GM23338 (cell line): ENCODE data around the gene CACNA1G. TPM values are rescaled to one million over a fixed set of nuclear protein-coding genes. Genes with fewer than 3 reads are reported as not detected.

Source experiments
- ATAC-seq: fragments of 200-7000 bp; cut with Tn5 transposase; 3 replicates; pipeline ENCODE4 v1.9.1; 2020
- DNase-seq: peaks from one replicate; pipeline ENCODE4 v3.0.0-alpha.2; 2015; ENCODE audit warnings: low spot score
- H2AFZ ChIP-seq: fragments of 200-600 bp; sonication (generic); 2 replicates; pipeline ENCODE4 v1.8.0; 2016; ENCODE audit warnings: antibody characterized with exemption, mild to moderate bottlenecking, moderate library complexity
- H3F3A ChIP-seq: fragments of 200-600 bp; sonication (generic); replicated peaks from 2 replicates; pipeline ENCODE4 v1.8.0; 2017; ENCODE audit warnings: antibody characterized with exemption, mixed run types, low read depth
- H3K27ac ChIP-seq: fragments of 200-600 bp; sonication (generic); 2 replicates; pipeline ENCODE4 v1.6.1; 2016; ENCODE audit warnings: low read depth
- H3K27me3 ChIP-seq: fragments of 200-600 bp; sonication (generic); 2 replicates; pipeline ENCODE4 v1.8.0; 2016; ENCODE audit warnings: mild to moderate bottlenecking, mixed run types, moderate library complexity; ENCODE audit not compliant: insufficient read depth
- H3K36me3 ChIP-seq: fragments of 200-600 bp; sonication (generic); 2 replicates; pipeline ENCODE4 v1.8.0; 2016; ENCODE audit warnings: mild to moderate bottlenecking; ENCODE audit not compliant: insufficient read depth
- H3K4me1 ChIP-seq: fragments of 200-600 bp; sonication (generic); 2 replicates; pipeline ENCODE4 v1.8.0; 2016; ENCODE audit warnings: mild to moderate bottlenecking, moderate library complexity; ENCODE audit not compliant: insufficient read depth
- H3K4me2 ChIP-seq: fragments of 200-600 bp; sonication (generic); 2 replicates; pipeline ENCODE4 v1.7.1; 2017; ENCODE audit warnings: mixed run types
- H3K4me3 ChIP-seq: fragments of 200-600 bp; sonication (generic); 2 replicates; pipeline ENCODE4 v1.6.1; 2016; ENCODE audit warnings: mixed run types
- H3K79me2 ChIP-seq: fragments of 200-600 bp; sonication (generic); replicated peaks from 2 replicates; pipeline ENCODE4 v1.8.0; 2017; ENCODE audit warnings: mild to moderate bottlenecking; ENCODE audit not compliant: insufficient read depth
- H3K9me2 ChIP-seq: fragments of 200-600 bp; sonication (generic); 2 replicates; pipeline ENCODE4 v1.8.0; 2017; ENCODE audit not compliant: insufficient read depth
- H4K20me1 ChIP-seq: fragments of 200-600 bp; sonication (generic); replicated peaks from 2 replicates; pipeline ENCODE4 v1.8.0; 2017; ENCODE audit warnings: mild to moderate bottlenecking; ENCODE audit not compliant: insufficient read depth
- H3K27ac Mint-ChIP-seq: 2 replicates; pipeline ENCODE4 v1.8.0; 2020; ENCODE audit warnings: inconsistent platforms, mild to moderate bottlenecking, moderate library complexity, mixed read lengths
- H3K27me3 Mint-ChIP-seq: 3 replicates; pipeline ENCODE4 v1.8.0; 2022; ENCODE audit warnings: low read depth, mild to moderate bottlenecking, moderate library complexity, mixed read lengths, inconsistent platforms; ENCODE audit not compliant: insufficient read depth, poor library complexity
- H3K36me3 Mint-ChIP-seq: 3 replicates; pipeline ENCODE4 v1.8.0; 2021; ENCODE audit warnings: low read depth, mild to moderate bottlenecking, inconsistent platforms, moderate library complexity, mixed read lengths
- H3K4me1 Mint-ChIP-seq: 3 replicates; pipeline ENCODE4 v1.8.0; 2020; ENCODE audit warnings: mild to moderate bottlenecking, inconsistent platforms, mixed read lengths
- H3K4me3 Mint-ChIP-seq: 3 replicates; pipeline ENCODE4 v1.8.0; 2021; ENCODE audit warnings: moderate library complexity, mild to moderate bottlenecking, inconsistent platforms, mixed read lengths
- H3K9me3 Mint-ChIP-seq: 3 replicates; pipeline ENCODE4 v1.8.0; 2020; ENCODE audit warnings: moderate library complexity, mild to moderate bottlenecking, inconsistent platforms, mixed read lengths
- EZH2 ChIP-seq: fragments of 200-600 bp; sonication (generic); IDR thresholded peaks from one replicate; pipeline ENCODE4 v1.8.0; 2017; ENCODE audit warnings: antibody characterized with exemption, mild to moderate bottlenecking, low read depth; ENCODE audit not compliant: unreplicated experiment
- EZH2phosphoT487 ChIP-seq: fragments of 200-600 bp; sonication (generic); IDR thresholded peaks from one replicate; pipeline ENCODE4 v1.8.1; 2018; ENCODE audit warnings: antibody characterized with exemption; ENCODE audit not compliant: unreplicated experiment
- JUNB ChIP-seq: IDR thresholded peaks from one replicate; pipeline ENCODE4 v1.6.1; 2016; ENCODE audit warnings: antibody characterized with exemption; ENCODE audit not compliant: unreplicated experiment
- NANOG ChIP-seq: IDR thresholded peaks from 2 replicates; pipeline ENCODE4 v1.6.1; 2016; ENCODE audit warnings: antibody characterized with exemption, borderline replicate concordance
- STAT1 ChIP-seq: IDR thresholded peaks from one replicate; pipeline ENCODE4 v1.6.1; 2016; ENCODE audit warnings: antibody characterized with exemption; ENCODE audit not compliant: unreplicated experiment
- polyA plus RNA-seq: library from polyadenylated mRNA; unstranded; fragments of >200 nt; fragmentation: Nextera tagmentation; extraction: Ambion mirVana; gene quantifications from 2 replicates; pipeline ENCODE4 v1.2.1, GENCODE V29; 2016
- total RNA-seq: library from RNA; depleted of rRNA; stranded (reverse); fragments of >200 nt; shearing (Covaris generic); gene quantifications from 2 replicates; pipeline ENCODE4 v1.2.3, GENCODE V29; 2014
- TF ChIP-seq, protein P1 (sequence below): IDR thresholded peaks from 2 replicates; pipeline ENCODE4 v1.6.1; 2016; ENCODE audit warnings: antibody characterized with exemption
- TF ChIP-seq, protein P2 (sequence below): IDR thresholded peaks from one replicate; pipeline ENCODE4 v1.6.1; 2018; ENCODE audit warnings: antibody characterized with exemption; ENCODE audit not compliant: unreplicated experiment
- TF ChIP-seq, protein P3 (sequence below): fragments of 250-450 bp; sonication (Bioruptor Pico); IDR thresholded peaks from 2 replicates; pipeline ENCODE4 v1.5.0; 2020; ENCODE audit warnings: mild to moderate bottlenecking, moderate library complexity

CACNA1G gene
- total and polyA plus RNA-seq, 2 experiments from 2014 or later, result 1.4 to 5.1 TPM

DNA sequence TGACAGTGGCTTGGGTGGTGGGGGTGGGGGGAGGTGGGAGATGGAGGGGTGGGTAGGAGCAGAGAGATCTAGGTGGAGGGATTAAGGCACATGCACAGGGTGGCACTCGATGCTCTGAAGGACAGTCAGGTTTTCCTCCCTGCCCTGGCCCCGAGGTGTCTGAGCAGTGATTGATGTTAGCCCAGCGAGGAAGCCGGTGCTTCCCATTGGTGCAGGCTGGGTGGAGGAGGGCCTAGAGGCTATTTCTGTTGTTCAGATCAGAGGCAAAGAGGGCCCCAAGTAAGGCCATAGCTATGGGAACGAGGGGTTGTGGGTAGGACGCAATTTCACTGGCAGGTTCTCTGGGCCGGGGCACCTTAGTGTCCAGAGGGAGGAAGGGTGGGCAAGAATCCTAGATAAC is 23.1 kb downstream of the CACNA1G start:
- no peak overlapping the region; the same call in 1 of the 2 replicates for H3K27ac Mint-ChIP-seq
- Histone ChIP-seq H3K79me2 (no peaks in the 10 kb centered on the region), H3K4me1 (no peaks in the 10 kb centered on the region; the same call in 1 of the 2 replicates), H3K9me2 (no peaks in the 10 kb centered on the region), H3K27ac (no peak overlapping the region), H3K27me3 (no peaks in the 10 kb centered on the region), H3K36me3 (no peaks in the 10 kb centered on the region), H3F3A (no peaks in the 10 kb centered on the region), H2AFZ (no peak overlapping the region), H3K4me3 (no peak overlapping the region), H4K20me1 (no peaks in the 10 kb centered on the region), H3K4me2 (no peak overlapping the region)
- no peaks in the 10 kb centered on the region; the same call in 2 of the 3 replicates for H3K9me3 Mint-ChIP-seq
- TF ChIP-seq STAT1 (no peak), EZH2 (no peak), NANOG (no peak), JUNB (no peak)
- TF ChIP-seq, protein P1, sequence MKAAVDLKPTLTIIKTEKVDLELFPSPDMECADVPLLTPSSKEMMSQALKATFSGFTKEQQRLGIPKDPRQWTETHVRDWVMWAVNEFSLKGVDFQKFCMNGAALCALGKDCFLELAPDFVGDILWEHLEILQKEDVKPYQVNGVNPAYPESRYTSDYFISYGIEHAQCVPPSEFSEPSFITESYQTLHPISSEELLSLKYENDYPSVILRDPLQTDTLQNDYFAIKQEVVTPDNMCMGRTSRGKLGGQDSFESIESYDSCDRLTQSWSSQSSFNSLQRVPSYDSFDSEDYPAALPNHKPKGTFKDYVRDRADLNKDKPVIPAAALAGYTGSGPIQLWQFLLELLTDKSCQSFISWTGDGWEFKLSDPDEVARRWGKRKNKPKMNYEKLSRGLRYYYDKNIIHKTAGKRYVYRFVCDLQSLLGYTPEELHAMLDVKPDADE, result no peak
- TF ChIP-seq, protein P2, sequence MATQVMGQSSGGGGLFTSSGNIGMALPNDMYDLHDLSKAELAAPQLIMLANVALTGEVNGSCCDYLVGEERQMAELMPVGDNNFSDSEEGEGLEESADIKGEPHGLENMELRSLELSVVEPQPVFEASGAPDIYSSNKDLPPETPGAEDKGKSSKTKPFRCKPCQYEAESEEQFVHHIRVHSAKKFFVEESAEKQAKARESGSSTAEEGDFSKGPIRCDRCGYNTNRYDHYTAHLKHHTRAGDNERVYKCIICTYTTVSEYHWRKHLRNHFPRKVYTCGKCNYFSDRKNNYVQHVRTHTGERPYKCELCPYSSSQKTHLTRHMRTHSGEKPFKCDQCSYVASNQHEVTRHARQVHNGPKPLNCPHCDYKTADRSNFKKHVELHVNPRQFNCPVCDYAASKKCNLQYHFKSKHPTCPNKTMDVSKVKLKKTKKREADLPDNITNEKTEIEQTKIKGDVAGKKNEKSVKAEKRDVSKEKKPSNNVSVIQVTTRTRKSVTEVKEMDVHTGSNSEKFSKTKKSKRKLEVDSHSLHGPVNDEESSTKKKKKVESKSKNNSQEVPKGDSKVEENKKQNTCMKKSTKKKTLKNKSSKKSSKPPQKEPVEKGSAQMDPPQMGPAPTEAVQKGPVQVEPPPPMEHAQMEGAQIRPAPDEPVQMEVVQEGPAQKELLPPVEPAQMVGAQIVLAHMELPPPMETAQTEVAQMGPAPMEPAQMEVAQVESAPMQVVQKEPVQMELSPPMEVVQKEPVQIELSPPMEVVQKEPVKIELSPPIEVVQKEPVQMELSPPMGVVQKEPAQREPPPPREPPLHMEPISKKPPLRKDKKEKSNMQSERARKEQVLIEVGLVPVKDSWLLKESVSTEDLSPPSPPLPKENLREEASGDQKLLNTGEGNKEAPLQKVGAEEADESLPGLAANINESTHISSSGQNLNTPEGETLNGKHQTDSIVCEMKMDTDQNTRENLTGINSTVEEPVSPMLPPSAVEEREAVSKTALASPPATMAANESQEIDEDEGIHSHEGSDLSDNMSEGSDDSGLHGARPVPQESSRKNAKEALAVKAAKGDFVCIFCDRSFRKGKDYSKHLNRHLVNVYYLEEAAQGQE, result no peak
- ATAC-seq, result peak; percentile 64
- H3K4me3 Mint-ChIP-seq, result no peak overlapping the region
- no peaks in the 10 kb centered on the region for H3K36me3 Mint-ChIP-seq
- peaks cover 15% of the 10 kb centered on the region for H3K27me3 Mint-ChIP-seq
- DNase-seq, result peak; percentile 51
- H3K4me1 Mint-ChIP-seq, result peaks cover 30% of the 10 kb centered on the region

DNA sequence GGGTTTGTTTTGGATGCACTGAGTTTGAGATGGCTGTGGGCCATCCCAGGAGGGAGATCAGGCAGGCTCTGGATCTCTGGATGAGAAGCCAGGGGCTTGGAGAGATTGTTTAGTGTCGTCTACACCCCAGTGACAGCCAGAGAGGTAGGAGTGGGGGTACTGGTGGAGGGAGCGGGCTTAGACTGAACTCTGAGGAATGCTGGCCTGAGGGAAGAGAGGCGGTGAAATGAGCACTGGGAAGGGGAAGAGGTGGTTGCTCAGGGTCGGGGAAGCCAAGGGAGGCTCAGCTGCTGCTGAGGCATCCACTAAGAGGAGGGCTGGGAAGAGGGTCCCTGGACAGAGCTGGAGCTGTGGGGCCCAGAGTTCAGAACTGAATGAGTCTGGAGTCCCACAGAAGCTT is 23.6 kb downstream of the CACNA1G start:
- Mint-ChIP-seq H3K36me3 (no peaks in the 10 kb centered on the region), H3K4me3 (no peak overlapping the region), H3K27me3 (peaks cover 19% of the 10 kb centered on the region), H3K4me1 (peaks cover 25% of the 10 kb centered on the region), H3K9me3 (no peaks in the 10 kb centered on the region; the same call in 2 of the 3 replicates), H3K27ac (no peak overlapping the region)
- H3K36me3 ChIP-seq, result no peaks in the 10 kb centered on the region
- no peaks in the 10 kb centered on the region; the same call in 1 of the 2 replicates for H3K4me1 ChIP-seq
- no peaks in the 10 kb centered on the region for H3K9me2 ChIP-seq
- H3K27ac ChIP-seq, result no peak overlapping the region
- no peak for DNase-seq
- H3F3A ChIP-seq, result no peaks in the 10 kb centered on the region
- no peak overlapping the region for H3K4me3 ChIP-seq
- no peak overlapping the region for H2AFZ ChIP-seq
- no peaks in the 10 kb centered on the region for H4K20me1 ChIP-seq
- H3K79me2 ChIP-seq, result no peaks in the 10 kb centered on the region
- H3K4me2 ChIP-seq, result no peak overlapping the region
- no peaks in the 10 kb centered on the region for H3K27me3 ChIP-seq
- ATAC-seq, result no peak; the same call in 1 of the 3 replicates
- TF ChIP-seq JUNB, result no peak
- TF ChIP-seq EZH2, result no peak
- TF ChIP-seq, protein P3, sequence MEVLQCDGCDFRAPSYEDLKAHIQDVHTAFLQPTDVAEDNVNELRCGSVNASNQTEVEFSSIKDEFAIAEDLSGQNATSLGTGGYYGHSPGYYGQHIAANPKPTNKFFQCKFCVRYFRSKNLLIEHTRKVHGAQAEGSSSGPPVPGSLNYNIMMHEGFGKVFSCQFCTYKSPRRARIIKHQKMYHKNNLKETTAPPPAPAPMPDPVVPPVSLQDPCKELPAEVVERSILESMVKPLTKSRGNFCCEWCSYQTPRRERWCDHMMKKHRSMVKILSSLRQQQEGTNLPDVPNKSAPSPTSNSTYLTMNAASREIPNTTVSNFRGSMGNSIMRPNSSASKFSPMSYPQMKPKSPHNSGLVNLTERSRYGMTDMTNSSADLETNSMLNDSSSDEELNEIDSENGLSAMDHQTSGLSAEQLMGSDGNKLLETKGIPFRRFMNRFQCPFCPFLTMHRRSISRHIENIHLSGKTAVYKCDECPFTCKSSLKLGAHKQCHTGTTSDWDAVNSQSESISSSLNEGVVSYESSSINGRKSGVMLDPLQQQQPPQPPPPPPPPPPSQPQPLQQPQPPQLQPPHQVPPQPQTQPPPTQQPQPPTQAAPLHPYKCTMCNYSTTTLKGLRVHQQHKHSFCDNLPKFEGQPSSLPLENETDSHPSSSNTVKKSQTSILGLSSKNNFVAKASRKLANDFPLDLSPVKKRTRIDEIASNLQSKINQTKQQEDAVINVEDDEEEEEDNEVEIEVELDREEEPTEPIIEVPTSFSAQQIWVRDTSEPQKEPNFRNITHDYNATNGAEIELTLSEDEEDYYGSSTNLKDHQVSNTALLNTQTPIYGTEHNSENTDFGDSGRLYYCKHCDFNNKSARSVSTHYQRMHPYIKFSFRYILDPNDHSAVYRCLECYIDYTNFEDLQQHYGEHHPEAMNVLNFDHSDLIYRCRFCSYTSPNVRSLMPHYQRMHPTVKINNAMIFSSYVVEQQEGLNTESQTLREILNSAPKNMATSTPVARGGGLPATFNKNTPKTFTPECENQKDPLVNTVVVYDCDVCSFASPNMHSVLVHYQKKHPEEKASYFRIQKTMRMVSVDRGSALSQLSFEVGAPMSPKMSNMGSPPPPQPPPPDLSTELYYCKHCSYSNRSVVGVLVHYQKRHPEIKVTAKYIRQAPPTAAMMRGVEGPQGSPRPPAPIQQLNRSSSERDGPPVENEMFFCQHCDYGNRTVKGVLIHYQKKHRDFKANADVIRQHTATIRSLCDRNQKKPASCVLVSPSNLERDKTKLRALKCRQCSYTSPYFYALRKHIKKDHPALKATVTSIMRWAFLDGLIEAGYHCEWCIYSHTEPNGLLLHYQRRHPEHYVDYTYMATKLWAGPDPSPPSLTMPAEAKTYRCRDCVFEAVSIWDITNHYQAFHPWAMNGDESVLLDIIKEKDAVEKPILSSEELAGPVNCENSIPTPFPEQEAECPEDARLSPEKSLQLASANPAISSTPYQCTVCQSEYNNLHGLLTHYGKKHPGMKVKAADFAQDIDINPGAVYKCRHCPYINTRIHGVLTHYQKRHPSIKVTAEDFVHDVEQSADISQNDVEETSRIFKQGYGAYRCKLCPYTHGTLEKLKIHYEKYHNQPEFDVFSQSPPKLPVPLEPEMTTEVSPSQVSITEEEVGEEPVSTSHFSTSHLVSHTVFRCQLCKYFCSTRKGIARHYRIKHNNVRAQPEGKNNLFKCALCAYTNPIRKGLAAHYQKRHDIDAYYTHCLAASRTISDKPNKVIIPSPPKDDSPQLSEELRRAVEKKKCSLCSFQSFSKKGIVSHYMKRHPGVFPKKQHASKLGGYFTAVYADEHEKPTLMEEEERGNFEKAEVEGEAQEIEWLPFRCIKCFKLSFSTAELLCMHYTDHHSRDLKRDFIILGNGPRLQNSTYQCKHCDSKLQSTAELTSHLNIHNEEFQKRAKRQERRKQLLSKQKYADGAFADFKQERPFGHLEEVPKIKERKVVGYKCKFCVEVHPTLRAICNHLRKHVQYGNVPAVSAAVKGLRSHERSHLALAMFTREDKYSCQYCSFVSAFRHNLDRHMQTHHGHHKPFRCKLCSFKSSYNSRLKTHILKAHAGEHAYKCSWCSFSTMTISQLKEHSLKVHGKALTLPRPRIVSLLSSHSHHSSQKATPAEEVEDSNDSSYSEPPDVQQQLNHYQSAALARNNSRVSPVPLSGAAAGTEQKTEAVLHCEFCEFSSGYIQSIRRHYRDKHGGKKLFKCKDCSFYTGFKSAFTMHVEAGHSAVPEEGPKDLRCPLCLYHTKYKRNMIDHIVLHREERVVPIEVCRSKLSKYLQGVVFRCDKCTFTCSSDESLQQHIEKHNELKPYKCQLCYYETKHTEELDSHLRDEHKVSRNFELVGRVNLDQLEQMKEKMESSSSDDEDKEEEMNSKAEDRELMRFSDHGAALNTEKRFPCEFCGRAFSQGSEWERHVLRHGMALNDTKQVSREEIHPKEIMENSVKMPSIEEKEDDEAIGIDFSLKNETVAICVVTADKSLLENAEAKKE (CRISPR knock-in tag), result no peak
- TF ChIP-seq EZH2phosphoT487, result no peak
